GM21825 (cell line): ENCODE measurements around the gene CLCN1.

ENCODE experiments used
- ATAC-seq: cut with Tn5 transposase; IDR thresholded peaks from one replicate; pipeline ENCODE4 v1.9.1; 2021; ENCODE audit warnings: mild to moderate bottlenecking, moderate library complexity; ENCODE audit not compliant: unreplicated experiment

CLCN1 gene

DNA sequence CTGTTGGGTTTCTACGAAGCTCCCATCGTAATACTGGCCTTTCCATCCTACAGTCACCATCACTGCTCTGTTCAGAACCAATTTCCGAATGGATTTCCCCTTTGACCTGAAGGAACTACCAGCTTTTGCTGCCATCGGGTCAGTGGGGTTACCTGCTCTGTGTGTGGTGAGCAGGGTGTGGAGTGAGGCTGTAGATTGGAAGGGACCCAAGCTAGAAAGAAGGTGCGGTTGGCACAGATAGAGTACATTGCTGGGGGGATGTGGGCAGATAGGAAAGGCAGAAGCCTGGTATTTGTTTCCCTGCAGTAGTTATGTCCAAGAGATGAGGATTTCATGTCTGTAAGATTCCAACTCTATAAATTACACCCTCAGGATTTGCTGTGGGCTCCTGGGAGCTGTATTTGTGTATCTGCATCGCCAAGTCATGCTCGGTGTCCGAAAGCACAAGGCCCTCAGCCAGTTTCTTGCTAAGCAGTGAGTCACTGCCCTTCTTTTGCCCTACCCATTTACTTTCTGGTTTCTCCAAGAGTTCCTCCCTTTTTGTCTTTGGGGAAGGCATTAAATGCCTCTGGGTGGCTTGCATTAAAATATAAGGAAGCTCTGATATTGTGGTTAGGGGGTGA lies 15.4 kb downstream of the CLCN1 start:
- no peak for ATAC-seq

DNA sequence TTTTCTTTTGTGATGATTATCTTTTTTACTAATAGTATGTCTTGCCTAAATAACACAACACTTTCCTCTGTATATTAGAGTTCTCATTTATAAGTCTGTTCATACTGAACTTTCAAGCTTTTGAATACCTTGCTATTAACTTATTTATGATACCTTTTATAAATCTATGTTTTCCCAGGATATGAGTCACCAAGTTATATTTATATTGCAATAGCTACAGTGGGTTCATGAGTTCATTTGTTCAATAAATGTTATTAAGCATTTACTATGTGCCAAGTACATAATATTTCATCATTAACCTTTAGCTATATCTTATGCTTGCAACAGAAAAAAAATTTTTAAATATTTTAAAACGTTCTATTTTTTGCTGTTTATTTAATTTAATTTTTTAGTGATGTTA lies 18.3 kb downstream of the CLCN1 start:
- no peak for ATAC-seq

DNA sequence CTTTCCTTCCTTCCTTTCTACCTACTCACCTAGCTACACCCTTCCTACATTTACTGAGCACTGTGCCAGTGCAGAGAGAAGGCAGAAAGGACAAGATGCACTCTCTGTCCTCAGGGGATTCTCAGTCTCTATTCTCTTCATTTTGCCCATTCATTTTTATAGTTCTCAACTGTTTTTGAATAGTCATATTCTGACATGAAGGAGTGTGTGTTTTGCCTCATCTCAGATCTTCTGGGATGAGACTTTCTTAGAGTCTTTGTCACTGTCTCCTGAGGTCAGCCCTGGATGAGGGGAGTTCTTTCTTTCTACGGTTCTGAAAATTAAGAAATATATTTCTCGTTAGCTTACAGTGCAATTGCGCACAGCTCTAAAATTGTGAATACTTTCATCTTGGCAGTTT lies 21.3 kb downstream of the CLCN1 start:
- ATAC-seq, result no peak

DNA sequence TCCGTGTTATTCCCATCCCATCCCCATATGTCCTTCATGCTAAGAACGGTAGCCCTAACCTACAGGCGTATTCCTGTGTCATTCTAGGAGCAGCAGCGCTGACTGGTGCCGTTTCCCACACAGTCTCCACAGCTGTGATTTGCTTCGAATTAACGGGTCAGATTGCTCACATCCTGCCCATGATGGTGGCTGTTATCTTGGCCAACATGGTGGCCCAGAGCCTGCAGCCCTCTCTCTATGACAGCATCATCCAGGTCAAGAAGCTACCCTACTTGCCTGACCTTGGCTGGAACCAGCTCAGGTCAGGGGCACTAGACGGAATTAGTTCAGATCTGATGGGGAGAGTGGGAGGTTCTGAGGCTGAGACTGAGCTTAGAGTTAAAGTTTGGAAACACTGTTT lies 25.9 kb downstream of the CLCN1 start:
- no peak for ATAC-seq

DNA sequence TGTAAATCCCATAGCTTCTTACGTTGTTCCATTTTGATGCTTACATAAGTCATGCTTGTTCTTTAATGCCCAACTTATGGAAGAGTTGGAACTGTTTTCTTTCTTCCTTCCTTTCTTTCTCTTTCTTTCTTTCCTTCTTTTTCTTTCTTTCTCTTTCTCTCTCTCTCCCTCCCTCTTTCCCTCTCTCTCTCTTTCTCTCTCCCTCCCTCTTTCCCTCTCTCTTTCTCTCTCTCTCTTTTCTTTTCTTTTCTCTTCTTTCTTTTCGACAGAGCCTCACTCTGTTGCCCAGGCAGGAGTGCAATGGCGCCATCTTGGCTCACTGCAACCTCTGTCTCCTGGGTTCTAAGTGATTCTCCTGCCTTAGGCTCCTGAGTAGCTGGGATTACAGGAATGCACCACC lies 27.7 kb downstream of the CLCN1 start:
- no peak for ATAC-seq

DNA sequence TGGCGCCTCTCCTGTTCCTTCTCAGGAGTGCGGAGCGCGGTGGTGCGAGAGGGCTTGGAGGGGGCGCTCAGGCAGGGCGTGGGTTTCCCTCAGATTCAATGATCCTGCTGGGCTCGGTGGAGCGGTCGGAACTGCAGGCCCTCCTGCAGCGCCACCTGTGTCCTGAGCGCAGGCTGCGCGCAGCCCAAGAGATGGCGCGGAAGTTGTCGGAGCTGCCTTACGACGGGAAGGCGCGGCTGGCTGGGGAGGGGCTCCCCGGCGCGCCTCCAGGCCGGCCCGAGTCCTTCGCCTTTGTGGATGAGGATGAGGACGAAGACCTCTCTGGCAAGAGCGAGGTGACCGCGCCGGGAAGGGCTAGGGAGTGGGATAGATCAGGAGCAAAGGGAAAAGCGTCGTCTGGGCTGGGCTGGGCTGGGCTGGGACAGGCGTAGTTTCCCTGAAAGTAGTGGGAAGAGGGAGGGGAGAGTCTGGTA lies 29.6 kb downstream of the CLCN1 start:
- ATAC-seq, result peak; percentile 80

DNA sequence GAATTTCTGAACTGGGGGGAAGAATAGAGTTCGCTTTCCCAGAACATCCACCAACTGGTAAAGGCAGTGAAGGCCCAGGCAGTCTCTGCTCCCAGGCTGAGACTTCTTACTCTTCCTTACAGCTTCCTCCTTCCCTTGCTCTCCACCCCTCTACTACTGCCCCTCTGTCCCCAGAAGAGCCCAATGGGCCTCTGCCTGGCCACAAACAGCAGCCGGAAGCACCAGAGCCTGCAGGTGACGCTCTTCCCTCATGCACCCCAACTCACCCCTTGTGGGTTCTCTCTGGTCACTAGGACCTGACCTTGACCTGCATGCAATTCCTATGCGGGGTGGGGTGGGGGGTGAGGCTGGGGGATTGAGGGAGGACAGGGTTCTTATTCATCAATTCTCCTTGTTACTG lies 30.1 kb downstream of the CLCN1 start:
- ATAC-seq, result no peak

DNA sequence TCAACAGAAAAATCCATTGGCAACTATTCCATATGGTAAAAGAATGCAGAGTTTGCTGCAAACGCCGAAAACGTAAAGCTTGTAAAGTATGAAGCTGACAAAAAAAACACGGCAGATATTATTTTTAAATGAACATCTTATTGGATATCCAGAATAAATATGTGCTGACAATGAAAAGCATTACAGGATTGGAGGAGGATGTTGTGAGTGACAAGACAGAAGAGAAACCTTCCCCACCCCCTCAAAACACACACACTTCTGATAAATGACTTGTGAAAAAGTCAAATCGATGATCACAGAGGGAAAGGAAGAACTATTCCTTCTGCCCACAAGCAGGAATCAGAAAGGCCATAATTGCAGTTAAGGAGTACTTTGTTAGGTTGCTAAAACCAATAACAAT lies 32.0 kb downstream of the CLCN1 start:
- ATAC-seq, result no peak

DNA sequence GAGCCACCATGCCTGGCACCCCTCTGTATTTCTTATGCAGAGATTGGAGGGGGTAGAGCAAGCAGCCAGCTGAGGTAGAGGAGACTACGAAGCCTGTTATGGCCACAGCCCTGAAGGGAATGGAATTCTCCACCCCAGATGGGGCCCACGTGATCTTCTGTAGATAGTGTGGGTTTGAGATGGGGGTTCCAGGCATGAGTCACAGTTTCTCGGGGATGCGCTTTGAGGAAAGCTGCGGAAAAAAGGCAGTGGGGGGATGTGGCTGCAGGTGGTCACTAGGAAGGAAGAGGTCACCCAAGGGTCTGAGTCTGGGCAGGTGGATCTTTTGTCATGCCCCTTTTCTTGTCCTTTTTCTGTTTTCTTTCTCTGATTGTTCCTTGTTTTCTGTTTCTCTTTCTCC lies 35.1 kb downstream of the CLCN1 start:
- ATAC-seq, result no peak

DNA sequence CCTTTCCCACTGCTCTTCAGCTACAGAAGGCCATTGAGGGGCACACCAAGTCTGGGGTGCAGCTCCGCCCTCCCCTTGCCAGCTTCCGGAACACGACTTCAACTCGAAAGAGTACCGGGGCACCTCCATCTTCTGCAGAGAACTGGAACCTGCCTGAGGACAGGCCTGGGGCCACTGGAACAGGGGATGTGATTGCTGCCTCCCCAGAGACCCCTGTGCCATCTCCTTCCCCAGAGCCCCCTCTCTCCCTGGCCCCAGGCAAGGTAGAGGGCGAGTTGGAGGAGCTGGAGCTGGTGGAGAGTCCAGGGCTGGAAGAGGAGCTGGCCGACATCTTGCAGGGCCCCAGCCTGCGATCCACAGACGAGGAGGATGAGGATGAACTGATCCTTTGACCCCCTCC lies 35.7 kb downstream of the CLCN1 start:
- ATAC-seq, result no peak

DNA sequence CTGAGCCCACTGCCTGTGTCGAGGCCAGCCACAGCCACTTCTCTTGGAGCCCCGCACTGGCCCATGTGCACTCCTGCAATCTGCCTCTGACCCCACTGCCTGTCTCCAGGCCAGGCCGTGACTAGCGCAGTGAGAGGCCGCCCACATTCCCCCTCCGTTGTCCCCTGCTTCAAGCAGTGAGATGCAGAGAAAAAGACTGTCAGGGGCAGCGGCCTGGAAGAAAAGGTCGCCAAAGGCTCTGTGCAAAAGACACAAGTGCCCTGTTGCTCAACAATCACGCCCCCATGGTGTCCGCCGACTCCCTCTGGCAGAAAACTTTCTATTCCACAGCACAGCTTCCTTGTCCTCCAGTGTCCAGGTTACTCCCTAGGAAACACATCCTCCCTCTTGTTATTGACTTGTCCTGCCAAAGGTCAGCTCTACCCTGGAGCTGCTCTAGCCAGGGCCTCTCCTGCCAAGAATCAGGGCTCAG lies 36.7 kb downstream of the CLCN1 start:
- no peak for ATAC-seq

DNA sequence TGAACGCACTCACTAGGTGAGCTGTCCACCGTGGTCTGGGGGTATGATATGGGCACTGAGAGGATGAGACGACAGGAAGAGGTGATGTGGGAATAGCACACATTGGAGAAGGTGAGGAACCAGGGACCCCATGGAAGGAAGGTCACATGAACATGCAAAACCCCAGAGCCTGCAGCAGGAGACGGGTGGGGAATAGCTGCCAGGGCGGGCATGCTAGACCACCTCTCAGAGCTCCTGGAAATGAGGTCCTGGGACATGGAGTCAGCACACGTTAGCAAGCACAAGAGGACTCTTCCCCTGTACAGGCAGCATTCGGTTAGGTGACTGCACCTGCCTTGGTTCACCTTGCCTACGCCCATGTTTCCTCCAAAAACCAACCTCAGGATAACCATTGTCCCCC lies 38.5 kb downstream of the CLCN1 start:
- ATAC-seq, result no peak

DNA sequence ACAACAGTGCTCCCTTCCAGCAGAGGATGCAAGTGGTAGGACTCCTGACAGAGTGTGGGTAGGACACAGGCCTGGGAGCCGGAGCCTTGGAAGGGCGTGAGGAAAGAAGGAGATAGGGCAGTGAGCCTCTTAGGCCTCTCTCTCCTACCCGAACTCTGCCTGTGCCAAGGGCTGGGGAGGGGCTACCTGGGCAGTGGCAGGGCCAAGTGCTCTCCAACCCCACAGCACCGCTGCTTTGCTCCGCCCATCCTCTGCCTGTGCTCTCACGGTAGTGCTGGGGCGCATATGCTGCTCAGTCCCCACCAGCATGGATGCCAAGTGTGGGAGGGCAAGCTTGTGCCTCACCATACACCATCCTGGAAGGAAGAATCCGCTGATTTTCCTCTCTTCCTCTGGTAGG lies 39.1 kb downstream of the CLCN1 start:
- no peak for ATAC-seq

DNA sequence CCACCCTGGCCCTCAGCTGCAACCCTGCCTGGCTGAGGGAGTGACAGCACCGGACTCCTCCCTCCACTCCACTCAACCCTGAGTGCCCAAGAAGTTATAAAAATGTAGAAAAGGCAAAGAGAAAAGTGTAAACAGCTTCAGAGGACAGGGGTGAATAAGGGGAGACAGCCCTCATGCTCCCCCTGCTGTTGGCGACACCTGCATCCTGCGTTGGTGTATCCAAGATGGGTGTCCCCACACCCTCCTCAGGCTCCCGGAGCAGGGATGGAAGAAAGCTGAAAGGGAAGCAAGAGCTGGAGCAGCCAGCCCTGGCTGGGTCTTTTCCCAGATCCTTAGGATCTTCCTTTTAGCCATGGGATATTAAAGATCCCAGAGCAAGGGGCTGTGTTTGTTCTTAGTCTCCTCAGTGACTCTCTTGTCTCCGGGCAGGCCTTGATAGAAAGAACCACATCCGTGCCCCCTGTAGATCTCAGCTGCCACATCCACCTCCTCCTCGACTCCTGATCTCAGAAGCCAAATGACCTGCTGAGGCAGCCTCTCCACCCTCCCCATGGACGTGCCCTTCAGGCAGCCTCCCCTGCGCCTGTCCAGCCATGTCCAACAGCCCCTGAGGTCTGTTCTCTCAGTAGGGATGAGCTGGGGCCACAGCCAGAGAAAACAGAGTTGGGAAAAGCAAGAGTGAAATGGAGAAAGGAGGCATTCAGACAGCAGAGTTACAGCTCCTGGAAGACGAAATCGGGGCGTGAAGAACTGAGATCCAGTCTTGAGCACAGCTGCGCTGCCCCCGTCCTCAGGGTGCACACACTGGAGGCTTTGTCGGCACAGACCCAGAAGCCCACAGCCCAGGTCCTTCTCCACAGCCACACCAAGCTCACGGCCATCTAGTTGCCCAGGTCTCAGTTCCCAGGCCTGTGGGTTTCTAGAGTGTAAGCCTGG lies 39.8 kb downstream of the CLCN1 start:
- ATAC-seq, result no peak

DNA sequence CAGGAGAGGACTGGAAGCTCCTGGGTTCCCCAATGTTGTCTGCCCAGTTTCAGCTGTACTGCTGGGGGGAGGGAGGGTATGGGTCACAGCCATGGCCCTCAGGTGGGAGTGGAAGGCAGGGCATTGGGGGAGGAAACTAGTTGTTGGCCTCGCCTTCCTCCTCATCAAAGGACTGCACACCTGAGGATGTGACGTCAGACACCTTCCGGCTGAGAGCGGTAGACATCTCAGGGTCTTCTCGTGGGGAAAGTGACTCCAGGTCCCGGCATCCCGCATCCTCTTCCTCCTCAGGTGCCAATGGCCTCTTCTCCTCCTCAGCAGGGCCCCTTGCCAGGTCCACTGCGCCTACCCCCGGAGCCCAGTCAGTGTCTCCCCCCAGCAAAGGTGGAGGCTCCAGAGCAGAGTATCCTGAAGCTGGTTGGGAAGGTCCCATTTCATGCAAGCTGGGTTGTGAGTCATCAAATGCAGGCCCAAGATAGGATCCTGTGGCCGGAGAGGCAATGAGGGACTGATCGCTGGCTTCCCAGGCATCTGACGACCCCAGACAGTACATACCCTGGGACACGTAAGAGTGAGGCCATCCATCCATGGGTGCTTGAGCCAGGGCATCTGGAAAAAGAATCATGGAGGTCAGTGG lies 40.6 kb downstream of the CLCN1 start:
- no peak for ATAC-seq

DNA sequence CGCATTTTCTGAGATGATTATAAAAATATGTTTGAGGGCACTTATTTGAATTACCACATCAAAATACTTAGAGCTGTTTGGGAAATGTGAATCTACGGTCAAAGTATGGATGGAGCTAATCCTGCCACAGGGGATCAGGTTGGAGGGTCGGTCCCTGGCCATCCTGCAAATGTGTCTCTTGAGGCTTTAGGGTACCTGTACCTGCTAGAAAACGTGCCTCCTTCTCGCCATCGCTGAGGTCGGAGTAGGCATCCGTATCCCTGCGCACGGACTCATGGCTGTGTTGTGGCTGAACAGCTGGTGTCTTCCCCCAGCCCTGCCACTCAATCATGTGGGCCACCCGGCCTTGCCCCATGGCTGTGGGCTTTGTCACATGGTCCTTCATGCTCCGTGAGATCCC lies 42.7 kb downstream of the CLCN1 start:
- ATAC-seq, result no peak

DNA sequence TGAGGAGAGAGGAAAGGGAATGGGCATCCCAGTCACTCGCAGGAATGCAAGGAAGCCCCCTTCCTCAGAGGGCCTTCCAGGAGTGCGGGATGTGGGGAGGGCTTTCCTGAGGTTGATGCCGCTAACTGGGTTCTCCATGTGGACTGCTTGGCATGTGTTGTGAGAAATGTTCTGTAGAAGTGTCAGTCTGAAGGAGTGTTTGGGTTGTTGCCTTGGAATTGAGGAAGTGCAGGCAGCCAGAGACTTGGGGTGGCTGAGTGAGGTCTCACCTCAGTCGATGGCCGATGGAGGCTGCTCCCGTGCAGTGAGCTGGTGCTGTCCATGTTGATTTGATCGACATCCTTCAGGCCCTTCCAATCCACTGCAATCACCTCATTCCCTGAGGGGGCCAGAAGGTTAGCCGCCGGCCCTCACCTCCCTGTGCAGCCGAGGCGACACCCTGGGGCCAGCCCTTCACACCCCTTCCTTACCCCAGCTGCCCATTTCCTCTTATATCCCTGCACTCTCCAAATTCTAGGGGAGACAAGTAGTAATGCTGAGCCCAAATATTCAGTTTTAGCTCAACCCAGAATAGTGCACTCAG lies 44.0 kb downstream of the CLCN1 start:
- no peak for ATAC-seq

DNA sequence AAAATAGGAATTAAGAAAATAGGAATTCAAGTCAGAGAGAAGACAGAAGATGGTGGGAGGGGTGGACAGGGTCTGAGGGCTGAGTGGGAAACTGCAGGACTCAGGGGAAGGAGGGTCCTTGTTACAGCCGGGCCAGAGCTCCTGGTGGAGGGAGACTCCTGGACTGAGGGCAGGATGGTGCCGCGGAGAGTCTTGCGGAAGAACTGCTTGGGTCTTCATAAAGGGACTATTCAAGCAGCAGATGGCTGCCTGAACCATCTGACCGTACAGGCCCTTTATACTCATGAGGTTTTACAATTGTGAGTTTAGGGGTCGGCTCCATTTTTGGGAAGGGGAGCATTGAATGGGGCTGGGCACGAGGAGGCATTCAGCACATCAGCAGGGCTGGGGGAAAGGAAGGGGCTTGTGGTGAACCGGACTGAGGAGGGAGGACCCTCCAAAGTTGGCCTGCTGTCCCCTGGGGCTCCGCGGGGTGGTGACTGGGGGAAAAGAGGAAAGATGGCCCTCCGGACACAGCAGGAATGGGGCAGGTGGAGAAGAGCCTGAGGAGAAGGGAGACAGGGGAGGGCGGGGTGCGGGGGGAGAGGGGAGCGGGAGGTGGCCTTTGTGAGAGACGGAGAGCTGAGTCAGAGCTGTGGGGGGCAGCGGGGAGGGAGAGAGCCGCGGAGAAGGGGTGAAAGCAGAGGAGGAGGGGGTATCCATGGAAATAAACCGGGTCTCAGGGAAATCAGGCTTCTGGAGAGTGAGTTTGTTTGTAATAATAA lies 45.1 kb downstream of the CLCN1 start:
- no peak for ATAC-seq

DNA sequence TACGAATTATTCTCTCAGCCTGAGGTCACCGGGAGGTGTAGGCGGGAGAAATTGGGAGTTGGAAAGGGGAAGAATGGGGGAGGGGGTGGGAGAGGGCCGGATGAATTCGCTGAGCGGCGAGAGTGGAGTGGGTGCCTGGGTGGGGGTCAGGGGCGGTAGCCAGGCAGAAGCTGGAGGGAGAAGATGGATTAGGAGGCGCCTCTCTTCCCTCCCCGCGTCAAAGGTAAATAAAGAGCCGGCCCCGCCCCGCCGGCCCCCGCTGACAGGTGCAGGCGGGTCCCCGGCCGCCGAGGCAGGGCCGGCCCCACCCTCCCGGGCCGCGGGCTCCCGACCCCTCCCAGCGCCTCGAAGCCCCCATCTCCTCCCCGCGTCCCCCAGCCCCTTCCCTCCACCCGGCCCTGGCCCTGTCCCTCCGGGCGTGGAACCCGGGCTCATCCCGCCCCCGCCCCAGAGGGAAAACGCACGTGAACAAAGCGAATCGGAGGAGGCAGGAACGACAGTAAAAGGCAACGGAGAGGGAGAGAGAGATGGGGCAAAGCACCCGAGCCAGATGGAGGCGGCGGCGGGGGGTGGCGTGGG lies 45.7 kb downstream of the CLCN1 start:
- ATAC-seq, result no peak
